Stimulated activated CD8-positive, alpha-beta memory T cell treated with anti-CD3 and anti-CD28 coated beads, Interleukin-7, amount 100 ng/mL, for 48 hours (primary cell): ENCODE data around the gene LOXL4.

Source experiments
- DNase-seq, 2 donors: peaks; one replicate each; pipeline ENCODE4 v3.0.0-alpha.2; 2020; ENCODE audit warnings: low read depth in 1 of 2; ENCODE audit errors: extremely low read depth in 1 of 2

Gene LOXL4

GRCh38 chr10:98202378-98202777, 65.6 kb downstream of the LOXL4 start:
- no peak for DNase-seq

DNA sequence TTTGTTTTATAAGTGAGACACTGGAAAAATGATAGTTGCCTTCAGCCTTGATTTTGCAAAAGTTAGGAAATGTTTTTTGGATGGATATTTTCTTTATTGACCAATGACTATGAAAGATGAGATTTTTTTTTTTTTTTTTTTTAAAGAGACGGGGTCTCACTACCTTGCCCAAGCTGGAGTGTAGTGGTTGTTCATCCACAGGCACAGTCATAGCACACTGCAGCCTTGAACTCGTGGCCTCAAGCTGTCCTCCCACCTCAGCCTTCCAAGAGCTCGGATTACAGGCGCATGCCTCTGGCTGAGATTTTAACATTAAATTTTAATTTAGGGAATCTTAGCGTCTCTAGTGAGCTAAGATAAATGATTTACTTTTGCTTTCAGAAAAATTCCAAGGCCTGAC, 66.2 kb downstream of the LOXL4 start:
- no peak for DNase-seq
